HG03565 (cell line): ENCODE results near the gene LUZP2.

Experiments used
- ATAC-seq: cut with Tn5 transposase; IDR thresholded peaks from one replicate; pipeline ENCODE4 v1.9.1; 2021; ENCODE audit warnings: mild to moderate bottlenecking, moderate library complexity; ENCODE audit not compliant: unreplicated experiment

The LUZP2 gene

DNA sequence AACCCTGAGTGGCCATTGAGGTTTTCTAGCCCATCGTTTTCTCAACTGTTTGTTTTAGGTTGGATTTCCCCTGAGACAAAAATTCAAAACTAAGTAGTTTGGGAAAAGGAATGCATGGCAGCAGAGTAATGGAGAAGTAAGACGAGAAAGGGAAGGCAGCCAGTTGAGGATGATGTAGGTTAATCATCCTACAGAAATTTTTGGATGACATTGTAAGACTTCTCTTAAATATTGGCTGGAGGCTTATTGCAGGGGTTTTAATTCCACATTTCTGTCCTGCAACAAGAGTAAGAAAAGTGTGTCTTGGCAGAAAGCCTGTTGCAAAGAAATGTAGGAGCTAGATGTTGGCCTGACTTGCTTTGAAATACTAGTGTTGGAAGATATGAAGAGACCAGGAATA is 308.8 kb downstream of the LUZP2 start:
- no peak for ATAC-seq

DNA sequence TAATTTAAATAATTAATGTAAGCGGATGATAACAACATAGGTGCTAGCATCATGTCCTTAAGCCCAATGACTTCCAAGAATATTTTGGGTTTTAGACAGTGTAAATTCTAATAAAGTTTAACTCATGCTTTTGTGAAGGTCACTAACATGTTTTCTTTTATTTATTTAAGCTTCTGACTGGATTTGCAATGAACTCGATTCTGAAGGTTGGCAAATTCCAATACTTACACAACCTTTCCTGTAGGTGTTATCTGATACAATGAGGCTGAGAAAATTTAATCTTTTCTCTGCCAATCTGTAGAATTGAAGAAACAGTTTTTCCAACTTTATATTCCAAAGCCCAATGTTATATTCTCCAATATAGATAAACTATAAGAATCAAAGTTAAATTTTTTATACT is 311.3 kb downstream of the LUZP2 start:
- no peak for ATAC-seq

DNA sequence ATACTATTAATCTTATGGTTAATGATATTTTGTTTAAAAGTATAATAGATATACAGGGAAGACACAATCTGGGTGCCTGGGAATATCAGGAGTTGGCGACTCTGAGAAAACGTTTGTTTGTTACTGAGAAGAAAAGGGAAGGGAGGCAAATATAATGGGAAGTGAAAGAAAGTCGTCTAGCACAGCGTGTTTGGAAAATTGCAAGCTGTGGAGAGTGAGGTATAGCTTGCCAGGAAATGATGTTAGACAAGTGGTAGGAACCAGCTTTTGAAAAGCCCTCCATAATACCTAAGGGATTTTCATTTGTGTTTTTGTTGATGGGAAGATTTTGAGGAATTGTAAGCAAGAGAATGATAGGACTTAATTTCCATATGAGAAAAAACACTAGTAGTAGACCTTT is 322.2 kb downstream of the LUZP2 start:
- no peak for ATAC-seq

- ATAC-seq = no peak
These were observed 323.1 kb downstream of the LUZP2 start for GRCh38 chr11:24819863-24820434.

- no peak for ATAC-seq
These were observed 323.7 kb downstream of the LUZP2 start for GRCh38 chr11:24820541-24820940.

GRCh38 chr11:24828938-24829605 is 332.2 kb downstream of the LUZP2 start:
- no peak for ATAC-seq

- ATAC-seq = no peak
These were observed 336.7 kb downstream of the LUZP2 start for GRCh38 chr11:24833573-24833972.

DNA sequence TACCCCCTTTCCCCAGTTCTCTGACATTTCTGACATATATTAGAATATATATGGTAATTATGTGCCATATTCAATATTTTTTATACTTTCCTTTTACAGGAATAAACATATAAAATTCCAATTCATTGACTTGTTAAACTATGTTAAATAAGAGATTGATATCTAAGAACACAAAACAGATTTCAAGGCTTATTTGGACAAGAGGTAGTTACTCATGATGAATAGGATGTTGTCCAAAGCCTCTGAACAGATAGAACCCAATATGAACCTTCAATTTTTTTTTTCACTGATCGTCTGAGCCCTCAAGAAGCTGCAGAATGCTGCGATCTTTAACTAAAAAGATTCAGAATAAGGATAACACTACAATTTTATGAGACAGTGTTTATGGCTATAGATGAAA is 340.3 kb downstream of the LUZP2 start:
- no peak for ATAC-seq

DNA sequence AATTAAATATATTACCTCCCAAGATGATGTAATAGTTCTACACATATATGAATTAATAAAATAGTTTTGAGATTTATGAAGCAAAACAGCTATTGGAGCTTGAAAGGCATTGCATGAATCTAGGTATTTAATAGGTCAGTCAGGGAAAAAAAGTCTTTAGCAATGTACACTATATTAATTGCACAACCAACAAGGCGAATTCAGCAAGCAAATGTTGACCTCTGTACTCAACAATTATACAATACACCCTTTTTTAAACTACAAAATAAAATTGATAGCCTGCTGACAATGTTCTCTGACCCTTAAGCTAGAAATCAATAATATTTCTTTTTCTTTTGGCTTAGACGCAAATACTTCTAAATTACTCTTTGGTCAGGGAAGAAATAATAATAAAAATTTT is 345.5 kb downstream of the LUZP2 start:
- ATAC-seq = no peak

- ATAC-seq = no peak
These were observed 347.6 kb downstream of the LUZP2 start for GRCh38 chr11:24844406-24844805.

DNA sequence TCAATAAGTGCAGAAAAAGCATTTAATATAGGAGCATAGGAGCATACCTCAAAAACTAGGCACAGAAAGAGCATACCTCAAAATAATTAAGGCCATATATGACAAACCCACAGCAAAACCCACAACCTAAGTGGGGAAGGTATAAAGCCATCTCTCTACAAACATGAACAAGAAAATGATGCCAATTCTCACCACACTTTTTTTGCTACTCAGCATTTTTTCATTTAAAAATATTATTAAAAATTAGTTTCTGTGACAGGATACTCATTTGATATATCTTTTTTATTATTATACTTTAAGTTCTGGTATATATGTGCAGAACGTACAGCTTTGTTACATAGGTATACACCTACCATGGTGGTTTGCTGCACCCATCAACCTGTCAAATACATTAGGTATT is 352.0 kb downstream of the LUZP2 start:
- no peak for ATAC-seq

DNA sequence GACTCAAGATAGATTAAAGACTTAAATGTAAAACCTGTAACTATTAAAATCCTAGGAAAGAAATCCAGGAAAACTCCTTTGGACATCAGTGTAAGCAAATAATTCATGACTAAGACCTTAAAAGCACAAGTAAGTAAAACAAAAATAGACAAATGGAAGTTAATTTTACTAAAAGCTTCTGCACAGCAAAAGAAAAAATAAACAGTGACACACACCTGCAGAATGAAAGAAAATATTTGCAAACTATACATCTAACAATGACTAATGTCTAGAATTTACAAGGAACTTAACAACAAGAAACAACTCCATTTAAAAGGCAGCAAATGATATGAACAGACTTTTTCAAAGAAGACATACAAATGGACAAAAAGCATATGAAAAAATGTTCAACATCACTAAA is 359.1 kb downstream of the LUZP2 start:
- ATAC-seq = no peak

- no peak for ATAC-seq
These were observed 363.0 kb downstream of the LUZP2 start for GRCh38 chr11:24859801-24860300.

DNA sequence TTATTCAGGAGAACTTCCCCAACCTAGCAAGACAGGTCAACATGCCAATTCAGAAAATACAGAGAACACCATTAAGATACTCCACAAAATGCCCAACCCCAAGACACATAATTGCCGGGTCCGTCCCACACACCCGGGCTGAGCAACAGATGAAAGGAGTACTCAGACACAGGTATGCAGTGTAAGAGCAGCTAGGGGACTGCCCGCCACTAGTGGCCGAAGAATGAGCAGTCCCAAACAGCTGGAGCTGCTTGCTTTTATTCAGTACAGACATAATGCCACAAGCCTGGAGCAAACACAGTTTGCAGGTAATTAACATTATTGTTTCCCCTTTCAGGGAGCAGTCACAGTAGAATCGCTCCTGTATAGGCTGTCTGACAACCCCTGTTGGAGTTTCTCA is 364.6 kb downstream of the LUZP2 start:
- no peak for ATAC-seq

DNA sequence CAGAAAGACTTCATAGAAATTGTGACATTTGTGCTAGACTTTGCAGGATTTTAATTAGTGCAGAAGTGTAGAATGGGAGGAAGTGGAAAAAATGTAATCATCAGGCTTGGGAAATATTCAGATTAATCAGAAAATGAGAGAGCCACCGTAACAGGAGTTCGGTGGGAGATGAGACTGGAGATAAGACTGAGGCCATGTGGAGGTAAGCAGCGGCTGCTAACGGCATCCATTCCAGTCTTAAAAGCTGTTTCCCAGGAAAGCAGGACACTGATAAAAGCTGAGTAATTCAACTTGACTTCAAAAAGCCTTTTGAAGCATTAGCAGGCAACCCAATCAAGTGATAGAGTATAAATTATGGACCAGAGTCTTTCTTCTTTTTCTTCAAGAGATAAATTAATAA is 369.9 kb downstream of the LUZP2 start:
- no peak for ATAC-seq

- ATAC-seq = no peak
These were observed 373.2 kb downstream of the LUZP2 start for GRCh38 chr11:24870048-24870447.

- ATAC-seq = no peak
These were observed 375.3 kb downstream of the LUZP2 start for GRCh38 chr11:24872186-24872585.

GRCh38 chr11:24872651-24873311 is 375.9 kb downstream of the LUZP2 start:
- no peak for ATAC-seq

- ATAC-seq = no peak
These were observed 384.1 kb downstream of the LUZP2 start for GRCh38 chr11:24880962-24881361.

- ATAC-seq = no peak
These were observed 388.8 kb downstream of the LUZP2 start for GRCh38 chr11:24885580-24886173.

DNA sequence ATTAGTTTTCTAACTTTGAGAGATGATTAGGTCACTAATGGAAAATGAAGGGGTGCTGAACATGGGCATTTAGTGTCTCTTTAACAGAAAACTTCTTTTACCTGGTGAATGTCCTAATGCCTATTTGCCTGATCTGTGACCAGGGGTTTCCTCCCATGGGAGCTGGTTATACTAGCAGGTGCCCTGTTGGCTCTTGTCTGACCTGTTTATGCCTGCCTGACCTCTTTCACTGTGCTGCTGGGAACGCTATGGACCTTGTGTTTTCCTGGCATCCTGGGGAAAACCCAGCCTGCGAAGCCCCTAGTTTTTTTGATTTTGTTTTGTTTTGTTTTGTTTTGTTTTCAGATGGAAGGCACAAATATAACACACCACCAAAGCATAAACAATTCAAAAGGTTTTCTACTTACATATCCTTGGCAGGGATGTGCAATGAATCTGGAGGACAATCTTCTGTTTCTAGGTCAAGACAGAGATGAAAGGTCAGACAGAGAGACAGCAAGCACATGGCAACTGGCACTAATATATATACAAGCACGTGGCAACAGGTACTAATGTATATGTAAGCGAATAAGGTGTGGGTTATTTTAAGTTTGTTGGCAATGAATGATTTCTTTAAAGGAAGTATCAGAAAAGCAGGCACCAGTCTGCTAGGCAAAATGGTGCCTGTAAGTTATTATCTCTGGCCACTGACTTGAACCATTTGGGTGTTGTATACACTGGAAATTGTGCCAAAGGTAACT is 390.2 kb downstream of the LUZP2 start:
- ATAC-seq = no peak
